AG04450 (cell line): ENCODE results near the gene MAPKAPK3. TPM values are rescaled to one million over a fixed set of nuclear protein-coding genes. Genes with fewer than 3 reads are reported as not detected.
A peak's percentile ranks its signal among the peaks of the same experiment; 100 is the strongest.

Experiments used
- CTCF ChIA-PET: fragments of 300-600, 350-600 bp; formaldehyde crosslinking; extraction: SDS; loops from one replicate; lab custom pipeline; 2022; ENCODE audit warnings: antibody characterized with exemption, inconsistent platforms; lab: Charles Lee
- POLR2A ChIA-PET: fragments of 350-600 bp; formaldehyde crosslinking; extraction: SDS; loops from one replicate; lab custom pipeline; 2021; ENCODE audit warnings: antibody characterized with exemption, inconsistent platforms; lab: Yijun Ruan, JAX
- DNase-seq: peaks from one replicate; pipeline ENCODE4 v3.0.0-alpha.2; 2011; ENCODE audit warnings: low read depth, low spot score
- H3K27ac ChIP-seq: one replicate; pipeline ENCODE4 v1.5.1; 2012; ENCODE audit warnings: low read depth, low read length, control low read depth
- H3K27me3 ChIP-seq: one replicate; pipeline ENCODE4 v1.6.0; 2012; ENCODE audit warnings: low read length; ENCODE audit not compliant: control insufficient read depth, insufficient read depth
- H3K4me3 ChIP-seq: 2 replicates; pipeline ENCODE4 v1.5.1; 2011; ENCODE audit warnings: mild to moderate bottlenecking, low read depth, low read length, control low read depth
- H3K9me3 ChIP-seq: 2 replicates; pipeline ENCODE4 v1.5.1; 2012; ENCODE audit warnings: low read length; ENCODE audit not compliant: control insufficient read depth, insufficient read depth
- polyA plus RNA-seq: library from polyadenylated mRNA; depleted of rRNA; stranded (reverse); fragments of >200 nt; gene quantifications from 2 replicates; pipeline ENCODE4 v1.2.3, GENCODE V29; 2011
- TF ChIP-seq, protein P1 (sequence below): IDR thresholded peaks from 2 replicates; pipeline ENCODE4 v1.5.1; 2011; ENCODE audit warnings: low read depth, low read length, control low read depth, inconsistent platforms

Gene MAPKAPK3
- polyA plus RNA-seq, 1 experiment = 35.7 TPM

DNA sequence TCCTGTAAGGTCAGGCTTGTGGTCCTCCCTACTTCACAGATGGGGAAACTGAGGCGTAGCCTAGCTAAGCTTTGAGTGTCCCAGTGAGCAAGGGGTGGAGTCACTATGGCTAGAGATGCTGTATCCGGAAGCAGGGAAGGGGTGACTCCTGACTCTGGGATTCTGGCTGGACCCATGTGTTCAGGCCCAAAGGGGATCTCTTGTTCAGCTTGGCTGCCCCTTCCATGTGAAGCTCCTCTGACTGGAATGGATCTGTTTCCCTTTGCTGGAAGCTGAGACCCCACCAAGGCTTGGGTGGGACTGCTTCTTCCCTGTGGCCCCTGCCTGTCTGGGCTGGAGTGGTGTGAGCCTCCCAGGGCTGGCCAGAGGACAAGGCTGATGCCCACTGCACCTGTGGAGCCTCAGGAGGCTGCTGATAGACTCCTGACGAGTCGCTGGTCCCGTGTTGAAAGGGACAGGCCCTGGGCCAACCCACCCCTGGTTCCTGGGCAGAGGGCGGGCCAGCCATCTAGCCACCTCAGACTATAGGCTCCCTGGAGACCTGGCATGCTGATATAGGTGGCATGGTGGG is 1.0 kb downstream of the MAPKAPK3 start:
- POLR2A ChIA-PET = interaction anchor here (1.9 kb wide), 1 partner anchor 49 kb away, joined by 4 read pairs; the partner anchor contains the start of gene HEMK1
- CTCF ChIA-PET = interaction anchor here (0.6 to 12.3 kb wide), 4 partner anchors 35 to 812 kb away, joined by 3 to 436 read pairs (median 4); partner anchors contain the start of genes C3orf18 and HEMK1
- no peak for DNase-seq
- Histone ChIP-seq H3K9me3 (peaks cover 4% of the 10 kb centered on the region; the same call in 1 of the 2 replicates), H3K27ac (no peak overlapping the region), H3K4me3 (peak overlapping the region; percentile 84), H3K27me3 (no peaks in the 10 kb centered on the region)
- TF ChIP-seq, protein P1, sequence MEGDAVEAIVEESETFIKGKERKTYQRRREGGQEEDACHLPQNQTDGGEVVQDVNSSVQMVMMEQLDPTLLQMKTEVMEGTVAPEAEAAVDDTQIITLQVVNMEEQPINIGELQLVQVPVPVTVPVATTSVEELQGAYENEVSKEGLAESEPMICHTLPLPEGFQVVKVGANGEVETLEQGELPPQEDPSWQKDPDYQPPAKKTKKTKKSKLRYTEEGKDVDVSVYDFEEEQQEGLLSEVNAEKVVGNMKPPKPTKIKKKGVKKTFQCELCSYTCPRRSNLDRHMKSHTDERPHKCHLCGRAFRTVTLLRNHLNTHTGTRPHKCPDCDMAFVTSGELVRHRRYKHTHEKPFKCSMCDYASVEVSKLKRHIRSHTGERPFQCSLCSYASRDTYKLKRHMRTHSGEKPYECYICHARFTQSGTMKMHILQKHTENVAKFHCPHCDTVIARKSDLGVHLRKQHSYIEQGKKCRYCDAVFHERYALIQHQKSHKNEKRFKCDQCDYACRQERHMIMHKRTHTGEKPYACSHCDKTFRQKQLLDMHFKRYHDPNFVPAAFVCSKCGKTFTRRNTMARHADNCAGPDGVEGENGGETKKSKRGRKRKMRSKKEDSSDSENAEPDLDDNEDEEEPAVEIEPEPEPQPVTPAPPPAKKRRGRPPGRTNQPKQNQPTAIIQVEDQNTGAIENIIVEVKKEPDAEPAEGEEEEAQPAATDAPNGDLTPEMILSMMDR = no peak

DNA sequence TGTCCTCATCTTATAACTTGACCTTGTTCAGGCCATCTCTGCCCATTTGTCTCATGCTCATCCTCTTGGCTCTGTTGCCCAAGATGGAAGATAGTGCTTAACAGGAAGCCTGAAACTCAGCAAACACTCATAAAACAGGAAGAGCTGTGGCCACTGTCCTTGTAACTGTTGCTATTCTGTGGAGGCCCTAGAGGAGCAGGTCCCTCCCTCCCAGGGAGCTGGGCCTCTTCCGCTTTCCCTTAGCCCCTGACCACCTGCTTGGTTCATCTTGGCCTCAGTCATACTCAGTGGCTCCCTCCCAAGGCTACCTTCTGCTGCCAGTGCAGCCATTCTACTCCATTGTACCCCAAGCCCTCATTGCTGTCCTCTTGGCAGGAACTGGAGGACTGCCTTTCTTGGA is 3.5 kb downstream of the MAPKAPK3 start:
- TF ChIP-seq, protein P1 = no peak
- no peak for DNase-seq
- Histone ChIP-seq H3K4me3 (no peak overlapping the region), H3K27ac (no peak overlapping the region), H3K27me3 (no peaks in the 10 kb centered on the region), H3K9me3 (peaks cover 4% of the 10 kb centered on the region; the same call in 1 of the 2 replicates)
- ChIA-PET POLR2A (no interaction called here), CTCF (interaction anchor here (0.5 to 1.5 kb wide), 3 partner anchors 70 to 480 kb away, joined by 3 to 5 read pairs (median 4); no protein-coding TSS in a partner anchor)

DNA sequence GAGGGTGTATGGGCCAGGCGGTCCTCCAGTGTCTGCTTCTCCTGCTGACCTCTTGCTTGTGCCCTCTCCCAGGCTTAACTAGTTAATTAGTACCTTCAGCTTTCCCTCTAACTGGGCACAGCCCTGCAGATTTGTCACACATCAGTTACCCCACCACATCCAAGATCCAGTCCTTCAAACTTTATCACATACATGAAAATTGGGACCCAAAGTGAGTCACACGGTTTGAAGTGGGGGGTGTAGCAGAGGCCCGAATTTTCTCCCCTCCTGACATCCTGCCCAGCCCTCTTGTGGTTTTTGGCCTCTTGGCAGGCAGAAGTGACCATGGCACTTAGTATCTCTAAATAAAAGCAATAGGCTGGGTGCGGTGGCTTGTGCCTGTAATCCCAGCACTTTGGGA is 3.9 kb downstream of the MAPKAPK3 start:
- ChIA-PET CTCF (no interaction called here), POLR2A (no interaction called here)
- Histone ChIP-seq H3K9me3 (peaks cover 4% of the 10 kb centered on the region; the same call in 1 of the 2 replicates), H3K27ac (no peak overlapping the region), H3K4me3 (no peak overlapping the region), H3K27me3 (no peaks in the 10 kb centered on the region)
- TF ChIP-seq, protein P1 = no peak
- DNase-seq = no peak

DNA sequence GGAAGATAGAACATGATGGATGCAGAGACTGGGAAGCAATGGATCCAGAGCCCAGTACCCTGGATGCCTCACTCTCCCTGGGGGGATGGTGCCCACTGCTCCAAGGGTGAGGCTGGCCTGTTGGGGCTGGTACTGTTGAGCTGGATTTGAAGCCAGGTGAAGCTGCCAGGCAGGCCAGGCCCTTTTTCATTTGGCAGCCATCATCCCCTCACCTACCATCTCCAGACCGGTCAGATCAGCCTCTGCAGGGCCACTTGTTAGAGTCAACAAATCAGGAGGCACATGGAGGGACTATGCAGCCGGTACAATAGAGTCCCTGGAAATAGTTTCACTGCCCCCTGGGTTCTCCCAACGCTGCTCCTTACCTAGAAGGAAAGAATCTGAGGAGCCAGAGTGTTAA is 5.9 kb downstream of the MAPKAPK3 start:
- ChIA-PET CTCF (interaction anchor here (0.7 to 1.1 kb wide), 3 partner anchors 9 to 766 kb away, joined by 3 read pairs; no protein-coding TSS in a partner anchor), POLR2A (no interaction called here)

More for the DNA sequence above, 5.9 kb downstream of the MAPKAPK3 start:
- H3K27me3 ChIP-seq = no peaks in the 10 kb centered on the region
- TF ChIP-seq, protein P1 = no peak
- DNase-seq = no peak
- no peak overlapping the region for H3K27ac ChIP-seq
- H3K4me3 ChIP-seq = no peak overlapping the region
- H3K9me3 ChIP-seq = no peaks in the 10 kb centered on the region
